HCT116 (cell line): ENCODE results near the gene FBXO17. TPM values are rescaled to one million over a fixed set of nuclear protein-coding genes. Genes with fewer than 3 reads are reported as not detected.
"Not testable (repeated sequence)": the region's sequence is repeated elsewhere in the genome, so short reads cannot be mapped to it uniquely, and the experiment has no call there.

Experiments
- ATAC-seq: fragments of 200-7000 bp; cut with Tn5 transposase; 2 replicates; pipeline ENCODE4 v1.9.1; 2020; ENCODE audit warnings: mild to moderate bottlenecking, moderate library complexity
- BruUV-seq: library from RNA; stranded (reverse); fragments of 400-500 nt; replicated peaks from 2 replicates; lab custom pipeline; 2021; lab: Mats Ljungman, UMichigan
- CTCF ChIA-PET: fragments of 300-600 bp; sonication (Branson Sonifier 250); formaldehyde crosslinking; loops from one replicate; lab custom pipeline; 2021; ENCODE audit warnings: antibody characterized with exemption; lab: Charles Lee
- POLR2A ChIA-PET: fragments of 300-600, 350-600 bp; sonication (Branson Sonifier 250); formaldehyde crosslinking; loops from one replicate; lab custom pipeline; 2021; ENCODE audit warnings: antibody characterized with exemption; lab: Charles Lee
- RAD21 ChIA-PET, 2 experiments: fragments of 300-600 bp; sonication (Branson Sonifier 250); formaldehyde crosslinking; loops; one replicate each; lab custom pipeline; 2023; ENCODE audit warnings: low total read pairs in 2 of 2; ENCODE audit not compliant: uncharacterized antibody in 2 of 2, unreplicated experiment in 2 of 2, low non-redundant PET in 1 of 2; lab: Charles Lee
- DNase-seq: peaks from one replicate; pipeline ENCODE4 v3.0.0-alpha.2; 2010; ENCODE audit warnings: low read depth, low spot score
- H2AFZ ChIP-seq: fragments of 200-600 bp; shearing (Covaris generic), sonication (generic); 2 replicates; pipeline ENCODE4 v1.6.1; 2017; ENCODE audit warnings: low read depth, mixed run types, mixed read lengths, antibody characterized with exemption, low read length; ENCODE audit not compliant: poor library complexity, severe bottlenecking
- H3K27ac ChIP-seq: 2 replicates; pipeline ENCODE4 v1.5.1; 2012; ENCODE audit warnings: low read depth, low read length
- H3K27me3 ChIP-seq: fragments of 200-600 bp; sonication (generic); 2 replicates; pipeline ENCODE4 v1.6.1; 2016; ENCODE audit warnings: mixed run types, low read length, mixed read lengths; ENCODE audit not compliant: insufficient read depth
- H3K36me3 ChIP-seq, 2 experiments: fragments of 200-500 bp in 1 of 2; fragments of 200-600 bp in 1 of 2; sonication (Bioruptor generic) in 1 of 2; sonication (generic) in 1 of 2; 2 replicates each; pipeline versions ENCODE4 v1.5.1 to v1.6.1; 2014 to 2016; ENCODE audit warnings: low read length in 2 of 2, inconsistent platforms in 1 of 2, mixed read lengths in 1 of 2, mixed run types in 1 of 2; ENCODE audit not compliant: insufficient read depth in 2 of 2, control insufficient read depth in 1 of 2
- H3K4me1 ChIP-seq, 2 experiments: fragments of 200-600 bp in 1 of 2; sonication (generic) in 1 of 2; 2 replicates each; pipeline versions ENCODE4 v1.5.1 to v1.6.1; 2012 to 2017; ENCODE audit warnings: low read length in 2 of 2, inconsistent platforms in 1 of 2, mild to moderate bottlenecking in 1 of 2, mixed read lengths in 1 of 2, mixed run types in 1 of 2, moderate library complexity in 1 of 2; ENCODE audit not compliant: insufficient read depth in 2 of 2, control insufficient read depth in 1 of 2
- H3K4me2 ChIP-seq: fragments of 200-600 bp; sonication (generic); 2 replicates; pipeline ENCODE4 v1.6.1; 2017; ENCODE audit warnings: mixed run types, low read length, mixed read lengths
- H3K4me3 ChIP-seq, 2 experiments: fragments of 200-600 bp in 1 of 2; sonication (generic) in 1 of 2; replicated peaks in 1 of 2; 2 replicates each; pipeline ENCODE4 v1.5.1; 2011 to 2016; ENCODE audit warnings: low read length in 2 of 2, control low read depth in 1 of 2, low read depth in 1 of 2, mild to moderate bottlenecking in 1 of 2, mixed read lengths in 1 of 2, mixed run types in 1 of 2
- H3K79me2 ChIP-seq: fragments of 200-600 bp; sonication (generic); 2 replicates; pipeline ENCODE4 v1.6.1; 2017; ENCODE audit warnings: mild to moderate bottlenecking, mixed run types, low read length, moderate library complexity, mixed read lengths; ENCODE audit not compliant: insufficient read depth
- H3K9ac ChIP-seq: fragments of 200-600 bp; sonication (generic); 2 replicates; pipeline ENCODE4 v1.6.1; 2016; ENCODE audit warnings: low read length, mixed read lengths
- H3K9me2 ChIP-seq: fragments of 200-600 bp; sonication (generic), shearing (Covaris generic); 2 replicates; pipeline ENCODE4 v1.6.1; 2017; ENCODE audit warnings: mixed run types, mild to moderate bottlenecking, moderate library complexity; ENCODE audit not compliant: insufficient read depth
- H3K9me3 ChIP-seq, 2 experiments: fragments of 200-500 bp in 1 of 2; fragments of 200-600 bp in 1 of 2; sonication (Bioruptor generic) in 1 of 2; sonication (generic) in 1 of 2; 2 replicates each; pipeline ENCODE4 v1.6.1; 2014 to 2017; ENCODE audit warnings: low read length in 2 of 2, mixed read lengths in 2 of 2, inconsistent platforms in 1 of 2, low read depth in 1 of 2, mild to moderate bottlenecking in 1 of 2, mixed run types in 1 of 2, moderate library complexity in 1 of 2; ENCODE audit not compliant: control insufficient read depth in 1 of 2, insufficient read depth in 1 of 2
- H4K20me1 ChIP-seq: fragments of 200-600 bp; sonication (generic), shearing (Covaris generic); 2 replicates; pipeline ENCODE4 v1.6.1; 2017; ENCODE audit warnings: mixed run types, mild to moderate bottlenecking, moderate library complexity; ENCODE audit not compliant: insufficient read depth
- CEBPB ChIP-seq: IDR thresholded peaks from 2 replicates; pipeline ENCODE4 v1.6.1; 2012; ENCODE audit warnings: low read depth
- ELF1 ChIP-seq: IDR thresholded peaks from 2 replicates; pipeline ENCODE4 v1.6.1; 2012; ENCODE audit warnings: low read depth, borderline replicate concordance
- EZH2 ChIP-seq: fragments of 200-600 bp; sonication (generic); IDR thresholded peaks from 2 replicates; pipeline ENCODE4 v1.6.1; 2017; ENCODE audit warnings: antibody characterized with exemption, mixed run types
- JUND ChIP-seq: IDR thresholded peaks from 2 replicates; pipeline ENCODE4 v1.6.1; 2012
- POLR2AphosphoS5 ChIP-seq: IDR thresholded peaks from 2 replicates; pipeline ENCODE4 v1.6.1; 2011; ENCODE audit warnings: mild to moderate bottlenecking, low read depth, low read length, moderate library complexity
- RAD21 ChIP-seq: IDR thresholded peaks from 2 replicates; pipeline ENCODE4 v1.6.1; 2012; ENCODE audit warnings: low read depth, mild to moderate bottlenecking
- SP1 ChIP-seq: IDR thresholded peaks from 2 replicates; pipeline ENCODE4 v1.6.1; 2012; ENCODE audit warnings: low read depth
- YY1 ChIP-seq: IDR thresholded peaks from 2 replicates; pipeline ENCODE4 v1.6.1; 2011; ENCODE audit warnings: low read length, low read depth, moderate library complexity, mild to moderate bottlenecking; ENCODE audit not compliant: insufficient replicate concordance; ENCODE audit errors: extremely low read depth
- ZBTB33 ChIP-seq: IDR thresholded peaks from 2 replicates; pipeline ENCODE4 v1.6.1; 2011; ENCODE audit warnings: mild to moderate bottlenecking, low read length, moderate library complexity; ENCODE audit not compliant: insufficient replicate concordance; ENCODE audit errors: extremely low read depth
- intact Hi-C: fragments of 100-400 bp; cut with micrococcal nuclease; formaldehyde crosslinking; loops from 2 replicates; pipeline ENCODE4 v1.10.0; 2022
- total RNA-seq: library from RNA; stranded (reverse); gene quantifications from one replicate; pipeline ENCODE4 v1.2.1, GENCODE V29; 2021; ENCODE audit not compliant: unreplicated experiment

FBXO17 gene
- total RNA-seq, 1 experiment from 2014 or later = 18.5 TPM

GRCh38 chr19:38970664-38971532 lies 4.6 kb downstream of the FBXO17 start (continued):
- TF ChIP-seq POLR2AphosphoS5 (no peak), JUND (no peak), YY1 (no peak), EZH2 (no peak), RAD21 (no peak), SP1 (no peak), CEBPB (no peak), ELF1 (no peak), ZBTB33 (no peak)

GRCh38 chr19:38966149-38966548 lies 9.4 kb downstream of the FBXO17 start:
- H3K9me2 ChIP-seq, RAD21 ChIA-PET, H3K9me3 ChIP-seq, CTCF ChIA-PET, H3K9ac ChIP-seq, H2AFZ ChIP-seq, DNase-seq, ATAC-seq, H3K4me2 ChIP-seq, POLR2A ChIA-PET, H3K27ac ChIP-seq, BruUV-seq, H3K36me3 ChIP-seq, H4K20me1 ChIP-seq, H3K4me3 ChIP-seq, H3K27me3 ChIP-seq, H3K79me2 ChIP-seq, intact Hi-C loops: not testable (repeated sequence)
- H3K4me1 ChIP-seq = peaks cover 0 to 13% of the 10 kb centered on the region in 2 experiments; a peak in 3 of 4 replicates
